HK-2 (cell line): Measurements from ENCODE around the gene BBOX1.
"Not testable (repeated sequence)": the region's sequence is repeated elsewhere in the genome, so short reads cannot be mapped to it uniquely, and the experiment has no call there.

ENCODE experiments used
- DNase-seq: peaks from one replicate; pipeline ENCODE4 v3.0.0-alpha.2; 2018; ENCODE audit not compliant: unreplicated experiment

Gene BBOX1

GRCh38 chr11:27040302-27041115 lies at the start of gene BBOX1:
TSS of gene BBOX1 (plus strand) at chr11:27040815. CDS start at chr11:27055431, 14,616 bp downstream.
- DNase-seq, result no peak

- DNase-seq, result no peak
These were observed 48.5 kb upstream of the BBOX1 start for GRCh38 chr11:26992031-26992541.

- no peak for DNase-seq
These were observed 46.6 kb upstream of the BBOX1 start, which contains the start of gene FIBIN for GRCh38 chr11:26993965-26994457. TSS of gene FIBIN (plus strand) at chr11:26994112. CDS start at chr11:26994527, 415 bp downstream.

- no peak for DNase-seq
These were observed 46.0 kb upstream of the BBOX1 start for GRCh38 chr11:26994631-26995095.

- DNase-seq, result no peak
These were observed 44.7 kb upstream of the BBOX1 start for GRCh38 chr11:26995701-26996460.

- no peak for DNase-seq
These were observed 43.2 kb upstream of the BBOX1 start for GRCh38 chr11:26997378-26997777.

- not testable (repeated sequence) for DNase-seq
These were observed 39.4 kb upstream of the BBOX1 start for GRCh38 chr11:27001136-27001730.

GRCh38 chr11:27002431-27002830 lies 38.2 kb upstream of the BBOX1 start:
- DNase-seq, result no peak

GRCh38 chr11:27002838-27003237 lies 37.8 kb upstream of the BBOX1 start:
- no peak for DNase-seq

GRCh38 chr11:27004103-27004502 lies 36.5 kb upstream of the BBOX1 start:
- no peak for DNase-seq

- no peak for DNase-seq
These were observed 31.6 kb upstream of the BBOX1 start for GRCh38 chr11:27008811-27009535.

GRCh38 chr11:27011560-27012233 lies 28.9 kb upstream of the BBOX1 start:
- no peak for DNase-seq

- no peak for DNase-seq
These were observed 28.2 kb upstream of the BBOX1 start for GRCh38 chr11:27012234-27012921.

GRCh38 chr11:27013781-27014361 lies 26.7 kb upstream of the BBOX1 start:
- DNase-seq, result no peak

GRCh38 chr11:27018902-27019529 lies 21.6 kb upstream of the BBOX1 start:
- no peak for DNase-seq

GRCh38 chr11:27020751-27021150 lies 19.9 kb upstream of the BBOX1 start:
- no peak for DNase-seq

GRCh38 chr11:27022659-27023251 lies 17.9 kb upstream of the BBOX1 start:
- DNase-seq, result no peak

GRCh38 chr11:27024865-27025264 lies 15.8 kb upstream of the BBOX1 start:
- no peak for DNase-seq
